Measurements from ENCODE around the gene CD300H. TPM values are rescaled to one million over a fixed set of nuclear protein-coding genes. Genes with fewer than 3 reads are reported as not detected.
A peak's percentile ranks its signal among the peaks of the same experiment; 100 is the strongest.
"Not testable (repeated sequence)": the region's sequence is repeated elsewhere in the genome, so short reads cannot be mapped to it uniquely, and the experiment has no call there.

CD300H gene
- total RNA-seq, 5 donors from 2014 or later (not counting 1 experiment from before 2014, with no cell fraction given), result not detected

GRCh38 chr17:74578979-74579378 is 11.7 kb upstream of the CD300H start:
- CTCF ChIA-PET, result no interaction called here
- POLR2A ChIA-PET, result no interaction called here
- H3K27ac Mint-ChIP-seq, result no peak overlapping the region
- Histone ChIP-seq H3K27me3 (replicated peaks in 1 of 2; ENCODE audit: control insufficient read depth in 2 of 2, extremely low read depth in 1 of 2, insufficient read depth in 2 of 2, low read length in 1 of 2) (peaks cover 0 to 3% of the 10 kb centered on the region in 2 experiments), H3K4me1 (ENCODE audit: control insufficient read depth in 1 of 2, extremely low read depth in 1 of 2, insufficient read depth in 2 of 2, low read length in 2 of 2) (peaks cover 0 to 11% of the 10 kb centered on the region in 2 experiments), H3K27ac (ENCODE audit: low read length) (no peak overlapping the region), H3K4me3 (ENCODE audit: control insufficient read depth in 1 of 2, extremely low read depth in 1 of 2, low read length in 1 of 2) (no peak overlapping the region), H3K9me3 (no peaks in the 10 kb centered on the region), H3K36me3 (ENCODE audit: control insufficient read depth in 2 of 2, extremely low read depth in 1 of 2, insufficient read depth in 1 of 2, low read length in 1 of 2) (no peaks in the 10 kb centered on the region)
- peaks cover 14 to 17% (median 16%) of the 10 kb centered on the region in 3 donors for H3K4me1 Mint-ChIP-seq
- peak overlapping the region in 1 of 3 donors; percentile 36 for H3K4me3 Mint-ChIP-seq
- 98% methylated on average over 7 of the region's 9 CpGs for WGBS (ENCODE audit: insufficient coverage)
- no peaks in the 10 kb centered on the region for H3K9me3 Mint-ChIP-seq
- peaks cover 2 to 6% of the 10 kb centered on the region in 2 donors for H3K27me3 Mint-ChIP-seq
- DNase-seq (no peak), ATAC-seq (replicated peaks in 1 of 4) (no peak)
- H3K36me3 Mint-ChIP-seq, result no peaks in the 10 kb centered on the region

GRCh38 chr17:74574489-74575142 is 7.3 kb upstream of the CD300H start:
- ChIA-PET POLR2A (no interaction called here), CTCF (no interaction called here)
- Mint-ChIP-seq H3K9me3 (no peaks in the 10 kb centered on the region), H3K4me3 (no peak overlapping the region), H3K36me3 (no peaks in the 10 kb centered on the region), H3K4me1 (peaks cover 6 to 8% (median 7%) of the 10 kb centered on the region in 3 donors), H3K27me3 (peaks cover 6 to 15% of the 10 kb centered on the region in 2 donors), H3K27ac (no peak overlapping the region)
- ATAC-seq (replicated peaks in 1 of 4), result no peak
- WGBS (ENCODE audit: insufficient coverage), result 55% methylated on average over 4 of the region's 5 CpGs
- no peak for DNase-seq
- no peak overlapping the region for H3K27ac ChIP-seq (ENCODE audit: low read length)
- H3K27me3 ChIP-seq (replicated peaks in 1 of 2; ENCODE audit: control insufficient read depth in 2 of 2, extremely low read depth in 1 of 2, insufficient read depth in 2 of 2, low read length in 1 of 2), result peaks cover 0 to 20% of the 10 kb centered on the region in 2 experiments
- no peaks in the 10 kb centered on the region for H3K9me3 ChIP-seq
- H3K36me3 ChIP-seq (ENCODE audit: control insufficient read depth in 2 of 2, extremely low read depth in 1 of 2, insufficient read depth in 1 of 2, low read length in 1 of 2), result no peaks in the 10 kb centered on the region
- peaks cover 0 to 5% of the 10 kb centered on the region in 2 experiments for H3K4me1 ChIP-seq (ENCODE audit: control insufficient read depth in 1 of 2, extremely low read depth in 1 of 2, insufficient read depth in 2 of 2, low read length in 2 of 2)
- H3K4me3 ChIP-seq (ENCODE audit: control insufficient read depth in 1 of 2, extremely low read depth in 1 of 2, low read length in 1 of 2), result no peak overlapping the region

- CTCF ChIA-PET; H3K4me3 ChIP-seq (ENCODE audit: control insufficient read depth in 1 of 2, extremely low read depth in 1 of 2, low read length in 1 of 2); H3K4me1 ChIP-seq (ENCODE audit: control insufficient read depth in 1 of 2, extremely low read depth in 1 of 2, insufficient read depth in 2 of 2, low read length in 2 of 2); POLR2A ChIA-PET; H3K4me1 Mint-ChIP-seq; H3K36me3 Mint-ChIP-seq; H3K4me3 Mint-ChIP-seq; H3K27ac ChIP-seq (ENCODE audit: low read length); DNase-seq; H3K9me3 Mint-ChIP-seq; H3K9me3 ChIP-seq; ATAC-seq (replicated peaks in 1 of 4); H3K27ac Mint-ChIP-seq; H3K36me3 ChIP-seq (ENCODE audit: control insufficient read depth in 2 of 2, extremely low read depth in 1 of 2, insufficient read depth in 1 of 2, low read length in 1 of 2): not testable (repeated sequence)
- H3K27me3 ChIP-seq (replicated peaks in 1 of 2; ENCODE audit: control insufficient read depth in 2 of 2, extremely low read depth in 1 of 2, insufficient read depth in 2 of 2, low read length in 1 of 2), result peaks cover 0 to 30% of the 10 kb centered on the region in 2 experiments
- peaks cover 11 to 24% of the 10 kb centered on the region in 2 donors for H3K27me3 Mint-ChIP-seq
Observed at GRCh38 chr17:74573635-74574034, 6.3 kb upstream of the CD300H start.

GRCh38 chr17:74573169-74573568 is 5.9 kb upstream of the CD300H start:
- ChIA-PET CTCF (no interaction called here), POLR2A (no interaction called here)
- peaks cover 0 to 34% of the 10 kb centered on the region in 2 experiments for H3K27me3 ChIP-seq (replicated peaks in 1 of 2; ENCODE audit: control insufficient read depth in 2 of 2, extremely low read depth in 1 of 2, insufficient read depth in 2 of 2, low read length in 1 of 2)
- WGBS (ENCODE audit: insufficient coverage), result 92% methylated on average over 2 of the region's 3 CpGs
- no peak for ATAC-seq (replicated peaks in 1 of 4)
- no peaks in the 10 kb centered on the region for H3K36me3 ChIP-seq (ENCODE audit: control insufficient read depth in 2 of 2, extremely low read depth in 1 of 2, insufficient read depth in 1 of 2, low read length in 1 of 2)
- H3K4me1 ChIP-seq (ENCODE audit: control insufficient read depth in 1 of 2, extremely low read depth in 1 of 2, insufficient read depth in 2 of 2, low read length in 2 of 2), result no peaks in the 10 kb centered on the region
- H3K9me3 ChIP-seq, result no peaks in the 10 kb centered on the region
- Mint-ChIP-seq H3K27me3 (peaks cover 16 to 29% of the 10 kb centered on the region in 2 donors), H3K4me1 (peaks cover 0 to 10% (median 0%) of the 10 kb centered on the region in 3 donors), H3K27ac (no peak overlapping the region), H3K4me3 (no peak overlapping the region), H3K9me3 (no peaks in the 10 kb centered on the region), H3K36me3 (no peaks in the 10 kb centered on the region)
- no peak overlapping the region for H3K4me3 ChIP-seq (ENCODE audit: control insufficient read depth in 1 of 2, extremely low read depth in 1 of 2, low read length in 1 of 2)
- DNase-seq, result no peak
- H3K27ac ChIP-seq (ENCODE audit: low read length), result no peak overlapping the region

- ChIA-PET CTCF (no interaction called here), POLR2A (no interaction called here)
- H3K4me1 Mint-ChIP-seq, result peaks cover 0 to 11% (median 0%) of the 10 kb centered on the region in 3 donors
- Histone ChIP-seq H3K9me3 (no peaks in the 10 kb centered on the region), H3K4me1 (ENCODE audit: control insufficient read depth in 1 of 2, extremely low read depth in 1 of 2, insufficient read depth in 2 of 2, low read length in 2 of 2) (no peaks in the 10 kb centered on the region), H3K27me3 (replicated peaks in 1 of 2; ENCODE audit: control insufficient read depth in 2 of 2, extremely low read depth in 1 of 2, insufficient read depth in 2 of 2, low read length in 1 of 2) (peaks cover 0 to 41% of the 10 kb centered on the region in 2 experiments), H3K4me3 (ENCODE audit: control insufficient read depth in 1 of 2, extremely low read depth in 1 of 2, low read length in 1 of 2) (no peak overlapping the region), H3K36me3 (ENCODE audit: control insufficient read depth in 2 of 2, extremely low read depth in 1 of 2, insufficient read depth in 1 of 2, low read length in 1 of 2) (no peaks in the 10 kb centered on the region), H3K27ac (ENCODE audit: low read length) (no peak overlapping the region)
- no peak overlapping the region for H3K27ac Mint-ChIP-seq
- no peak for DNase-seq
- H3K4me3 Mint-ChIP-seq, result no peak overlapping the region
- H3K36me3 Mint-ChIP-seq, result no peaks in the 10 kb centered on the region
- H3K9me3 Mint-ChIP-seq, result no peaks in the 10 kb centered on the region
- no peak for ATAC-seq (replicated peaks in 1 of 4)
- peaks cover 21 to 33% of the 10 kb centered on the region in 2 donors for H3K27me3 Mint-ChIP-seq
- WGBS (ENCODE audit: insufficient coverage), result 86% methylated on average over 1 of the region's 4 CpGs
Observed at GRCh38 chr17:74571621-74572270, 4.4 kb upstream of the CD300H start.

- Mint-ChIP-seq H3K27me3 (peaks cover 19 to 45% of the 10 kb centered on the region in 2 donors), H3K4me1 (peaks cover 0 to 11% (median 0%) of the 10 kb centered on the region in 3 donors), H3K27ac (no peak overlapping the region), H3K9me3 (no peaks in the 10 kb centered on the region), H3K36me3 (no peaks in the 10 kb centered on the region), H3K4me3 (no peak overlapping the region)
- Histone ChIP-seq H3K36me3 (ENCODE audit: control insufficient read depth in 2 of 2, extremely low read depth in 1 of 2, insufficient read depth in 1 of 2, low read length in 1 of 2) (no peaks in the 10 kb centered on the region), H3K27ac (ENCODE audit: low read length) (no peak overlapping the region), H3K9me3 (no peaks in the 10 kb centered on the region), H3K4me3 (ENCODE audit: control insufficient read depth in 1 of 2, extremely low read depth in 1 of 2, low read length in 1 of 2) (no peak overlapping the region), H3K27me3 (replicated peaks in 1 of 2; ENCODE audit: control insufficient read depth in 2 of 2, extremely low read depth in 1 of 2, insufficient read depth in 2 of 2, low read length in 1 of 2) (peaks cover 0 to 55% of the 10 kb centered on the region in 2 experiments), H3K4me1 (ENCODE audit: control insufficient read depth in 1 of 2, extremely low read depth in 1 of 2, insufficient read depth in 2 of 2, low read length in 2 of 2) (peaks cover 0 to 2% of the 10 kb centered on the region in 2 experiments)
- WGBS (ENCODE audit: insufficient coverage), result 31% methylated on average over 26 of the region's 32 CpGs
- ChIA-PET CTCF (no interaction called here), POLR2A (no interaction called here)
- ATAC-seq (replicated peaks in 1 of 4), result no peak
- DNase-seq, result peak in 1 of 35 experiments; percentile 46
Observed at GRCh38 chr17:74569020-74570003, 2.0 kb upstream of the CD300H start.
